H9 (cell line): ENCODE measurements around the gene LHPP. TPM values are rescaled to one million over a fixed set of nuclear protein-coding genes. Genes with fewer than 3 reads are reported as not detected.

Source experiments
- DNase-seq: peaks from one replicate; pipeline ENCODE4 v3.0.0-alpha.2; 2017
- H2AFZ ChIP-seq: one replicate; pipeline ENCODE4 v1.6.1; 2013; ENCODE audit warnings: mild to moderate bottlenecking, low read length, control low read depth, moderate library complexity
- H2AK5ac ChIP-seq: 2 replicates; pipeline ENCODE4 v1.6.1; 2013; ENCODE audit warnings: low read length, control low read depth, mixed read lengths; ENCODE audit not compliant: insufficient read length
- H2BK120ac ChIP-seq: one replicate; pipeline ENCODE4 v1.6.1; 2013; ENCODE audit warnings: low read depth, mild to moderate bottlenecking, low read length, control low read depth, inconsistent platforms; ENCODE audit not compliant: poor library complexity, severe bottlenecking
- H2BK12ac ChIP-seq: 2 replicates; pipeline ENCODE4 v1.6.1; 2013; ENCODE audit warnings: low read length, control low read depth, mixed read lengths, low read depth; ENCODE audit not compliant: insufficient read length
- H2BK15ac ChIP-seq: 2 replicates; pipeline ENCODE4 v1.6.1; 2013; ENCODE audit warnings: low read depth, low read length, control low read depth
- H2BK20ac ChIP-seq: one replicate; pipeline ENCODE4 v1.6.1; 2013; ENCODE audit warnings: low read depth, mild to moderate bottlenecking, low read length, control low read depth, inconsistent platforms; ENCODE audit not compliant: poor library complexity, severe bottlenecking
- H2BK5ac ChIP-seq: 2 replicates; pipeline ENCODE4 v1.6.1; 2013; ENCODE audit warnings: low read length, control low read depth, mixed read lengths; ENCODE audit not compliant: insufficient read length
- H3K14ac ChIP-seq: 2 replicates; pipeline ENCODE4 v1.6.1; 2013; ENCODE audit warnings: low read length, control low read depth; ENCODE audit not compliant: insufficient read depth
- H3K18ac ChIP-seq: 2 replicates; pipeline ENCODE4 v1.6.1; 2013; ENCODE audit warnings: low read depth, mild to moderate bottlenecking, mixed read lengths, low read length, control low read depth; ENCODE audit not compliant: insufficient read length
- H3K23ac ChIP-seq: 2 replicates; pipeline ENCODE4 v1.6.1; 2013; ENCODE audit warnings: low read length, control low read depth, mixed read lengths, low read depth; ENCODE audit not compliant: insufficient read length
- H3K23me2 ChIP-seq: 2 replicates; pipeline ENCODE4 v1.6.1; 2013; ENCODE audit warnings: low read depth, mild to moderate bottlenecking, mixed read lengths, low read length, control low read depth; ENCODE audit not compliant: insufficient read length, poor library complexity, severe bottlenecking
- H3K27ac ChIP-seq: 2 replicates; pipeline ENCODE4 v1.5.1; 2013; ENCODE audit warnings: low read length, control low read depth, mixed read lengths, low read depth; ENCODE audit not compliant: insufficient read length
- H3K27me3 ChIP-seq: 2 replicates; pipeline ENCODE4 v1.6.1; 2013; ENCODE audit warnings: low read length, control low read depth, inconsistent platforms; ENCODE audit not compliant: insufficient read depth
- H3K4ac ChIP-seq: 2 replicates; pipeline ENCODE4 v1.6.1; 2013; ENCODE audit warnings: low read depth, mild to moderate bottlenecking, control low read depth, inconsistent platforms, low read length, moderate library complexity
- H3K4me1 ChIP-seq: 2 replicates; pipeline ENCODE4 v1.6.1; 2013; ENCODE audit warnings: low read length, control low read depth, inconsistent platforms; ENCODE audit not compliant: insufficient read depth
- H3K4me2 ChIP-seq: 2 replicates; pipeline ENCODE4 v1.6.1; 2013; ENCODE audit warnings: low read length, control low read depth, mixed read lengths; ENCODE audit not compliant: insufficient read length, insufficient read depth
- H3K56ac ChIP-seq: 2 replicates; pipeline ENCODE4 v1.6.1; 2013; ENCODE audit warnings: low read depth, mild to moderate bottlenecking, mixed read lengths, low read length, control low read depth; ENCODE audit not compliant: insufficient read length
- H3K79me1 ChIP-seq: 2 replicates; pipeline ENCODE4 v1.6.1; 2013; ENCODE audit warnings: low read depth, mild to moderate bottlenecking, moderate library complexity, low read length, control low read depth, inconsistent platforms; ENCODE audit not compliant: insufficient read depth, poor library complexity, severe bottlenecking
- H3K79me2 ChIP-seq: 2 replicates; pipeline ENCODE4 v1.6.1; 2013; ENCODE audit warnings: low read length, control low read depth, inconsistent platforms; ENCODE audit not compliant: insufficient read depth
- H3K9ac ChIP-seq: 2 replicates; pipeline ENCODE4 v1.6.1; 2013; ENCODE audit warnings: low read length, control low read depth, mixed read lengths; ENCODE audit not compliant: insufficient read length; ENCODE audit errors: extremely low read depth
- H3K9me3 ChIP-seq: one replicate; pipeline ENCODE4 v1.6.1; 2013; ENCODE audit warnings: low read depth, low read length, inconsistent platforms; ENCODE audit not compliant: control insufficient read depth
- H3T11ph ChIP-seq: one replicate; pipeline ENCODE4 v1.6.1; 2013; ENCODE audit warnings: mild to moderate bottlenecking, low read length, control low read depth, inconsistent platforms
- H4K20me1 ChIP-seq: one replicate; pipeline ENCODE4 v1.6.1; 2013; ENCODE audit not compliant: control insufficient read depth, insufficient read length, insufficient read depth
- H4K5ac ChIP-seq: 2 replicates; pipeline ENCODE4 v1.6.1; 2013; ENCODE audit warnings: low read depth, mild to moderate bottlenecking, mixed read lengths, low read length, control low read depth; ENCODE audit not compliant: insufficient read length
- H4K8ac ChIP-seq: replicated peaks from 2 replicates; pipeline ENCODE4 v1.6.1; 2013; ENCODE audit warnings: low read length, control low read depth, mixed read lengths, low read depth; ENCODE audit not compliant: insufficient read length
- H4K91ac ChIP-seq: 2 replicates; pipeline ENCODE4 v1.6.1; 2013; ENCODE audit warnings: low read depth, mild to moderate bottlenecking, moderate library complexity, mixed read lengths, low read length, control low read depth; ENCODE audit not compliant: insufficient read length
- H3K27ac Mint-ChIP-seq, 3 experiments: 2 replicates in 2 of 3; 3 replicates in 1 of 3; pipeline ENCODE4 v1.8.0; 2020 to 2021; ENCODE audit warnings: mixed read lengths in 3 of 3, mild to moderate bottlenecking in 1 of 3, moderate library complexity in 1 of 3
- H3K27me3 Mint-ChIP-seq: 2 replicates; pipeline ENCODE4 v1.8.0; 2021; ENCODE audit warnings: low read depth, mild to moderate bottlenecking, moderate library complexity, mixed read lengths
- H3K36me3 Mint-ChIP-seq, 3 experiments: 2 replicates in 2 of 3; 3 replicates in 1 of 3; pipeline ENCODE4 v1.8.0; 2020 to 2021; ENCODE audit warnings: low read depth in 3 of 3, mixed read lengths in 3 of 3; ENCODE audit not compliant: insufficient read depth in 1 of 3
- H3K4me1 Mint-ChIP-seq, 2 experiments: 2 replicates each; pipeline ENCODE4 v1.8.0; 2020; ENCODE audit warnings: mixed read lengths in 2 of 2
- H3K4me3 Mint-ChIP-seq, 2 experiments: 2 replicates in 1 of 2; 3 replicates in 1 of 2; pipeline ENCODE4 v1.8.0; 2020 to 2021; ENCODE audit warnings: mild to moderate bottlenecking in 2 of 2, mixed read lengths in 2 of 2, moderate library complexity in 1 of 2
- H3K9me3 Mint-ChIP-seq, 2 experiments: 2 replicates in 1 of 2; 3 replicates in 1 of 2; pipeline ENCODE4 v1.8.0; 2020; ENCODE audit warnings: mild to moderate bottlenecking in 2 of 2, mixed read lengths in 2 of 2, moderate library complexity in 1 of 2
- CTCF ChIP-seq: fragments of 200-600 bp; sonication (generic); conservative IDR thresholded peaks from 3 replicates; pipeline ENCODE4 v1.8.0; 2021; ENCODE audit warnings: antibody characterized with exemption, mild to moderate bottlenecking
- WGBS: extraction: QIAGEN DNeasy Blood & Tissue Kit; methylation state at CpG from one replicate; pipeline ENCODE4 v1.1.7; 2013; ENCODE audit warnings: missing lambda C conversion rate, low lambda C conversion rate, mixed read lengths; ENCODE audit not compliant: insufficient read length; ENCODE audit errors: extremely low coverage; 5-methylcytosine and 5-hydroxymethylcytosine counted together
- total RNA-seq: library from RNA; stranded (reverse); gene quantifications from 2 replicates; pipeline ENCODE4 v1.2.1, GENCODE V29; 2021

Gene LHPP
- total RNA-seq, 1 experiment from 2014 or later, result 29.6 TPM

GRCh38 chr10:124648738-124649137 lies 187.1 kb downstream of the LHPP start:
- peak overlapping the region in 1 of 3 experiments; percentile 89; a peak in 1 of 7 replicates for H3K27ac Mint-ChIP-seq
- no peak overlapping the region for H3K4me2 ChIP-seq
- H3K27ac ChIP-seq, result no peak overlapping the region

More at GRCh38 chr10:124648738-124649137, 187.1 kb downstream of the LHPP start:
- DNase-seq, result no peak
- Histone ChIP-seq H3K27me3 (no peaks in the 10 kb centered on the region), H3K4me1 (peaks cover 6% of the 10 kb centered on the region; the same call in 1 of the 2 replicates), H3K14ac (no peak overlapping the region), H3K9ac (no peak overlapping the region), H3K18ac (no peak overlapping the region), H2BK15ac (no peak overlapping the region), H2BK12ac (no peak overlapping the region), H2AFZ (no peak overlapping the region), H3K9me3 (no peaks in the 10 kb centered on the region), H4K20me1 (peaks cover 2% of the 10 kb centered on the region), H2BK5ac (no peak overlapping the region), H2BK120ac (no peak overlapping the region), H2AK5ac (no peak overlapping the region), H4K5ac (no peak overlapping the region), H4K91ac (no peak overlapping the region), H3K23me2 (no peaks in the 10 kb centered on the region), H3K4ac (no peak overlapping the region), H3K79me2 (no peaks in the 10 kb centered on the region), H4K8ac (no peak overlapping the region), H3K23ac (no peak overlapping the region), H2BK20ac (no peak overlapping the region), H3K56ac (no peak overlapping the region), H3T11ph (no peak overlapping the region), H3K79me1 (no peaks in the 10 kb centered on the region)
- Mint-ChIP-seq H3K27me3 (no peaks in the 10 kb centered on the region), H3K36me3 (0 out of 7 replicates have a peak, but pooled peaks cover 0 to 2% (median 0%) of the 10 kb centered on the region in 3 experiments), H3K4me1 (peaks cover 26 to 47% of the 10 kb centered on the region in 2 experiments), H3K4me3 (no peak overlapping the region), H3K9me3 (no peaks in the 10 kb centered on the region)
- no peak for TF ChIP-seq CTCF
- no CpG with 5 or more reads among the region's 9 CpGs for WGBS
